Middle frontal gyrus (tissue), 1 donor: ENCODE data around the gene ITGA11.
"Not testable (repeated sequence)": the region's sequence is repeated elsewhere in the genome, so short reads cannot be mapped to it uniquely, and the experiment has no call there.

Source experiments
- DNase-seq: peaks from one replicate; pipeline ENCODE4 v3.0.0-alpha.2; 2015; ENCODE audit warnings: low spot score; ENCODE audit errors: extremely low spot score

ITGA11 gene

GRCh38 chr15:68411735-68412134 lies 20.2 kb downstream of the ITGA11 start:
- DNase-seq, result no peak

DNA sequence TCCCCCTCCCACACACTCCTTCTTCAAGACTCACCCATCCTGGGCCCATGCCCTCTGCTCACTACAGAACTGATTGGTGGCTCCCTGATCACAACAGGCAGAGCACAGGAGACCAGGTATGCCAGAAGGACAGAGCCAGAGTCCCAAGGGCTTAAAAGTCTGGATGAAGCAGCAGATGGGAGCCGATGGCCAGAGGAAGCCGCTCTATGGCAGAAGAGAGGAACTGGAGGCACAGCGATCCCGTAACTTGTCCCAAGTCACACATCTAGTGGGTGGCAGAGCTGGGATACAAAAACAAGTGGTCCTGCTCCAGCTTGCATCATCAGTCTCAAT lies 20.7 kb downstream of the ITGA11 start:
- no peak for DNase-seq

- no peak for DNase-seq
Observed at GRCh38 chr15:68410466-68411342, 21.3 kb downstream of the ITGA11 start.

GRCh38 chr15:68409736-68410370 lies 22.1 kb downstream of the ITGA11 start:
- no peak for DNase-seq

GRCh38 chr15:68408971-68409370 lies 23.0 kb downstream of the ITGA11 start:
- DNase-seq, result no peak

DNA sequence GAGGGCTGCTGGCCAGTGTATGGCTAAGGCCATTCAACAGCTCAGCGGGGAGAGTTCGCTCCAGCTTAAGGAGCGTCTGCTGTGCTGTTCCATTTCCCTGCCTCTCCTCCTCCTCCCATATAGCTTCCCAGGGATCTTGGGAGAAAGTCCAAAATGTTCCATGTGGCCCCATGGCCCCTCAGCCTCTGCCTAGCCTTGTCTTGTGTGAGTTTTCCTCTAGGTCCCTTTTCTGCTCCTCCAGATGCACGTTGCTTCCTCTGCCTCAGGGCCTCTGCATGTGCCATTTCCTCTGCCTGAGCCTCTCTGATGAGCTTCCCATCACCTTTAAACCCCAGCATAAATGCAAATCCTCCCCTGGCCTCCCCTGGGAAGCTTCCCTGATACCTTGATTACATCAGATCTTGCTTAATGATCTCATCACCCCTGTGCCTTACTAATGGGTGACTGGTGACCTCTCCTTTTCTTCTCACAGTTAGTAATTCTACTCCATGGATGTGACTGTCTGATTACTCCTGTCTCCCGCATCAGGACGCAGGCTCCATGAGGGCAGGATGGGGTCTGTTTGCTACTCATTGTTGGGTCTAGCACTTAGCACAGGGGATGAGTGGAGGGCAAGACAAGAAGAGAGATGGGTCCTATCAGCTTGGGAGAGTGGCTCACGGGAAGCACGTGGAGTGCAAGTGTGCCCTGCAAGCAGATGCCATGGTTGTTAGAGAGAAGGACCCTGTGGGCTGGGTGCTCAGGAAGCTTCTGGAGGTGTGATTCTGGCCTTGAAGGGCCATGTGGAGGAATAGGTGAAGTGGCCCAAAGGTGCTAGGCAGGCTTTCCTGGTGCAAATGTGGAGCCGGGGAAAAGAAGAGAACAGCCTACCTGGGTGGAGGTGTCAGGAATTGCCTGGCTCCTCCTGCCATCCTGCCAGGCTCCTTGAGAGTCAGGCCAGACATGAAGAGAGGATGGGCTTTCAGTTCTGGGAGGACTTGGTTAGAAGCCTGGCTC lies 23.8 kb downstream of the ITGA11 start:
- DNase-seq, result no peak

DNA sequence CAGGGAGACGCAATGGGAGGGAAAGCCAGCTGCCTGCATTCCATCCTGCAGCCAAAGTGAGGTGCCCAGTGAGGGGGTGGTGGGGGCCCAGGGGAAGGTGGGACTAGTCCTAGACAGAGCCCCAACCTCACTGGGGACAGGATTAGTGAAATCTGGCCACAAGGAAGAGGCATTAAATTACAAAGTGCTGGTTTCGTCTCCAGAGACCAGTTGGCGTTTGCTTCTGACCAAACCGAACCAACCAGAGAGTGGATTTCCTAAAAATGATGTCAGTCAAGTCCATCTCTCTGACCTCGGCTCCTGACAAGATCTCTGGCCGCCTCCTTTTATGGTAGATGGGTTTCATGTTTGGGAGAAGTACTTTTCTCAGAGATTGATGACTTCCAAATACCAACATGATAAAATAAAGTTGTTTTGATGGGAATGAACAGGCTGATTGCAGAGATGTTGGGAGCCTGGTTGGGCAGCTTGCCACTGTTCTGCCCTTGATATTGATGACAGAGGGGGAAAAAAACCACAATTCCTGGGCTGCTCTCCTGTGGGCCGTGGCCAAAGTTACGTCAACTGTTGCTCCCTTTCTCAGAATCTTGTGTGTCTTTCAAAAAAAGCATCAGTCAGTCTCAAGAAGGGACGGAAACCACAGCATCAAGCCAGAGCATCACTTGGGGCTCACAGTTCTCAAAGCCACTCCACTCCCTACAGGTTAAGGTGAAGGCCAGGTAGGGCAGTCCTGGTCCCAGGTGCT lies 24.6 kb downstream of the ITGA11 start:
- no peak for DNase-seq

DNA sequence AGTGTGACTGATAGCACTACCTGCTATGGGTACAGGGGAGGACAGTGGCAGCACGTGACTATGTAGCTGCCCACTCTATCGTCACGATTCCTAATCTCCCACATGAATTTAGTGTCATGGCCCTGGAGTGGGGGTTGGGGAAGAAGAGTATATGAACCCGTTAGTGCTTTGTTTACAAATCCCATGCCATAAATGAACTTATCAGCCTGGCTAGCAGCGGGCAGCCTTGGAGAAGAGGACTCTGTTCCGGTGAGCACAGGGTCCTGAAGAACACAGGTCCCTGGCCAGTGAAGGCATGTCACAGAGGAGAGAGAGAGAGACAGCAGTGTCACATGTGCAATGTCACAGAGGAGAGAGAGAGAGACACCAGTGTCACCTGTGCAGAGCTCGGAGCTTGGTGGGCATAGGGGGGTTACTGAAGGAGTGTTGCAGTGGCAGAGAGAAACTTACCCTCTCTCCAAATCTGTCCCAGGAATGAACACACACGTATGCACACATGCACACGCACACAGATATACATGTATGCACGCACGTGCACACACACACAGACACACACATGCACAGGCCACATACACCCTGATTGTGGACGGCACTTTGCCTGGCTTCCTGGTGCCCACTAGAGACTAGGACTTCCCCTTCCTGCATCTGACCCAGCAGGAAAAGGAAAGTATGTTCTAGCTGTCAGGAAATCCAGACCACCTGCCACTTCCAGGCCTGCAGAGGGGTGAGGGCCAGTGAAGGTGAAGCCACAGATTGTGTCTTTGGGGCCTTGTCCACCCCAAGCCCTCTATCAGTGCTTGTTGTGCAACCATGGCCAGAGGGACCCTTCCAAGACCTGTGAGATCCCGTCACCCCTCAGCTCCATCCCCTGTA lies 26.3 kb downstream of the ITGA11 start:
- no peak for DNase-seq

GRCh38 chr15:68404056-68404798 lies 27.7 kb downstream of the ITGA11 start:
- DNase-seq, result no peak

DNA sequence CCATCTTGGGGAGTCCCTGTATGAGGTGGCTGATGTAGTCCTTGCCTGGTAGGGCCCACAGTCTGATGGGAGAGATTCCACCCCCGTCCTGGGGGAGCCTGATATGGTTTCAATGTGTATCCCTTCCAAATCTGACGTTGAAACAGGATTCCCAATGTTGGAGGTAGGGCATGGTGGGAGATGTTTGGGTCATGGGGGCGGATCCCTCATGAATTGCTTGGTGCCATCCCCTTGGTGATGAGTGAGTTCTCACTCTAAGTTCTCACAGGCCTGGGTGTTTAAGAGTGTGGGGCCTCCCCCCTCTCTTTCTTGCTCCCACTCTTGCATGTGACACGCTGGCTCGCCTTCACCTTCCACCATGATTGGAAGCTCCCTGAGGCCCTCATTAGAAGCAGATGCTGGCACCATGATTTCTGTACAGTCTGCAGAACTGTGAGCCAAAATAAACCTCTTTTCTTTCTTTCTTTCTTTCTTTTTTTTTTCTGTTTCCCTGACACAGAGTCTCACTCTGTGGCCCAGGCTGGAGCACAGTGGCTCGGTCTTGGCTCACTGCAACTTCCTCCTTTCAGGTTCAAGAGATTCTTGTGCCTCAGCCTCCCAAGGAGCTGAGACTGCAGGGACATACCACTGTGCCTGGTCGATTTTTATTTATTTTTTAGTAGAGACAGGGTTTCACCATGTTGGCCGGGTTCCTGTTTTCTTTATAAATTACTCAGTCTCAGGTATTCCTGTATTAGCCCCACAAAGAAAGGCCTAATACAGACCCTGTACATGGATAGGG lies 28.6 kb downstream of the ITGA11 start:
- no peak for DNase-seq

GRCh38 chr15:68402432-68403160 lies 29.4 kb downstream of the ITGA11 start:
- DNase-seq, result no peak

DNA sequence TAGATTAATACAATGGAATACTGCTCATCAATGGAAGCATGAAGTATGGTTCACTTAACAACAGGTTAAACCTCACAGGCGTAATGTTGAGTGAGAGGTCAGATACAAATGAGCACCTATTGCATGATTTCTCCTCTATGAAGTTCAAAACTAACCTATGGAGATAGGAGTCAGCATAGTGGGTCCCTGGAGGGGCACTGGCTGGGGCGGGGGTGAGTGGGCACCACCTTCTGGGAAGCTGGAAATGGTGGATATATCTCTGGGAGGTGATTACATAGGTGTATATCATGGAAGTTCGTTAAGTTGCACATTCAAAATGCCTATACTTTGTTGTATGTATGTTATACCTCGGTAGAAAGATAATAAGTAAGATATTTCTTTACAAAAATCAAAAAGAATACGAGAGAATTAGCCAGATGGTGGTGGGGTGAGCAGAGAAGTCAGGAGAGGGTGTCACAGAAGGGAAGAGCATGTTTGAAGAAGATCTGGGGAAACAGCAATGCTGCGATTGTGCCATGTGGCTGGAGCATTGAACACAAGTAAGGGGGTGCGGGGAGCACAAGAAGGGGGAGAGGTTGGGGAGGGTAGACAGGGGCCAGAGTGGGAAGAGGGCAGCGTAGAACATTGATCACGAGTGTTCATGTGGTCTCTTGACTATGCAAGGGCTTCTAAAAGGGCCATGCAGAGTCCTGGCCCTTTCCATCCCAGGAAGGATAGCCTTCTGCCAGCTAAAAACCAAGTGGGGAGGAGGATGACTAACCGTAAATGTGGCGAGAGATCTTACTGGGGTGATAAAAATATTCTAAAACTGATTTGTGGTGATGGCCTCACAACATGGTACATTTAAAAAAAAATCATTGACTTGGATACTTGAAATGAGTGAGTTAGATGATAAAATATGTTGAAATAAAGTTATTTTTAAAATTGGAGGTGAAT lies 30.2 kb downstream of the ITGA11 start:
- no peak for DNase-seq

DNA sequence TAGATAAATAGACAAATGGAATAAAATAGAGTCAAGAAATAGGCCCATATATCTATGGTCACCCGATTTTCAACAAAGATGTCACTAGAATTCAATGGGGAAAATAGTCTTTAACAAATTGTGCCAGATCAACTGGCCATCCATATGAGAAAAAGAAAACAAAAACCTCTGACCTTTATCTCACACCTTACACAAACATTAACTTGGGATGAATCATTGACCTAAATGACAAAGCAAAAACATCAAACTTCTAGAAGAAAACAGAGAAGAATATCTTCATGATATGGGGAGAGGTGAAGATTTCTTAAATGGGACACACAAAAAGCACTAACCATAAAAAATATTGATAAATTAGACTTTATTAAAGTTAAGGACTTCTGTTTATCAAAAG lies 31.9 kb downstream of the ITGA11 start:
- no peak for DNase-seq

- no peak for DNase-seq
Observed at GRCh38 chr15:68399096-68400065, 32.6 kb downstream of the ITGA11 start.

- DNase-seq, result not testable (repeated sequence)
Observed at GRCh38 chr15:68397999-68398398, 34.0 kb downstream of the ITGA11 start.

- DNase-seq, result no peak
Observed at GRCh38 chr15:68396068-68396467, 35.9 kb downstream of the ITGA11 start.
